HG02763 (cell line): ENCODE measurements around the gene CPLANE1.
"Not testable (repeated sequence)": the region's sequence is repeated elsewhere in the genome, so short reads cannot be mapped to it uniquely, and the experiment has no call there.

Source experiments
- ATAC-seq: cut with Tn5 transposase; IDR thresholded peaks from one replicate; pipeline ENCODE4 v1.9.1; 2021; ENCODE audit warnings: mild to moderate bottlenecking, moderate library complexity; ENCODE audit not compliant: unreplicated experiment

The CPLANE1 gene

DNA sequence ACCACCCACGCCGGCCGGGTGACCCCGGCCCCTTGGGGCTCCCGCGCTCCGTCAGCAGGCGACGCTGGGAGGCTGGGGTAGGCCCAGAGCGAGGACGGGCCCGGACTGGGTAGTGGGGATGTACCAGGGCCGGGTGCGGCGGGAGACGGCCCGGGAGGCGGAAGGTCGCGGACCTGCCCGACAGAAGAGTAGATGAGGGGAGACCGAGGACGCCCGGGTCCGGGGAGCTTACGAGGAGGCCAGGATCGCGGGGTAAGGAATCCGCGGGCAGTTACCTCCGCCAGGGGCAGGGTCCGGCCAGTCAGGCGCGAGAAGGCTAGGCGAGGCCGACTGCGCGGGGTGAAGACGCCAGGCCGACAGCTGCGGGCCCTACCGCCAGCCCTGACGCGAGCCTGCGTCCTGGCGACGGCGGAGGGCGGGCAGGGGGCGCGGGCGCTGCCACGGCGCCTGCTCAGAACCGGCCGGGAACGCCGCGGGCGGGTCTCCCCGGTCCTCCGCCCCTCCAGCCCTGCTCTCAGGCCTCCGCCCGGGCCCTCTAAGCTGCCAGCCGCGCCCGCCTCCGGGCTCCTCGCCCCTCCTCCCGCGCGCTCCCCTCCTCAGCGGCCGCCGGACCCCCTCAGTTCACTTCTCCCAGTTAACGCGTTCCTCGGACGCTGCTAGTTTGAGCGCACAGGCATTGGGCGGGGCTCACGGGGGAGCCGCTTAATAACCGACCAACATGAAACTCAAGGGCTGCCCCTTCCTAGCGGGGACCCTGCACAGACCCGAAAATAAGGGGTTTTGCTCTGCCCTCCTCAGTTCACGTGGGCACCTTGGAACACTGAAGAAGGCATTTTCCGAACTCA lies at the start of gene CPLANE1:
Gene CPLANE1, minus strand, starts transcription at position 407 of the 845 bp plus-strand sequence. CDS start 1,678 bp downstream, outside the sequence.
- ATAC-seq = peak; percentile 88

DNA sequence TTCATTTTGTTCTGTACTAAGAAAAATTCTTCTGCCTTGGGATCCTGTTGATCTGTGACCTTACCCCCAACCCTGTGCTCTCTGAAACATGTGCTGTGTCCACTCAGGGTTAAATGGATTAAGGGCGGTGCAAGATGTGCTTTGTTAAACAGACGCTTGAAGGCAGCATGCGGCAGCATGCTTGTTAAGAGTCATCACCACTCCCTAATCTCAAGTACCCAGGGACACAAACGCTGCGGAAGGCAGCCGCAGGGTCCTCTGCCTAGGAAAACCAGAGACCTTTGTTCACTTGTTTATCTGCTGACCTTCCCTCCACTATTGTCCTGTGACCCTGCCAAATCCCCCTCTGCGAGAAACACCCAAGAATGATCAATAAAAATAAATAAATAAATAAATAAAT lies 47.1 kb upstream of the CPLANE1 start:
- ATAC-seq = not testable (repeated sequence)

- ATAC-seq = no peak
Observed at GRCh38 chr5:37283214-37283820, 34.1 kb upstream of the CPLANE1 start.

DNA sequence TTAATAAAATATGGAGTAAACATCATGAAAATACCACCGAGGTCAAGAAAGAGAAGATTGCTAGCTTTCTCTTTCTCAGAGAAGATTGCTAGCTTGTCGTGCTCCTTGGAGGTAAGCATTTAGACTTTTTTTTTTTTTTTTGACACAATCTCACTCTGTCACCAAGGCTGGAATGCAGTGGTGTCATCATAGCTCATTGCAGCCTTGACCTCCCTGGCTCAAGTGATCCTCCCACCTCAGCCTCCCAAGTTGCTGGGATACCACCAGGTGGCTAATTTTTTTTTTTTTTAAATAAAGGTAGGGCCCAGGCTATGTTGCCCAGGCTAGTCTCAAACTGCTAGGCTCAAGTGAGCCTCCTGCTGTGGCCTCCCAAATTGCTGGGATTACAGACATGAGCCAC lies 26.3 kb upstream of the CPLANE1 start:
- ATAC-seq = no peak

GRCh38 chr5:37272511-37272910 lies 23.3 kb upstream of the CPLANE1 start:
- no peak for ATAC-seq

DNA sequence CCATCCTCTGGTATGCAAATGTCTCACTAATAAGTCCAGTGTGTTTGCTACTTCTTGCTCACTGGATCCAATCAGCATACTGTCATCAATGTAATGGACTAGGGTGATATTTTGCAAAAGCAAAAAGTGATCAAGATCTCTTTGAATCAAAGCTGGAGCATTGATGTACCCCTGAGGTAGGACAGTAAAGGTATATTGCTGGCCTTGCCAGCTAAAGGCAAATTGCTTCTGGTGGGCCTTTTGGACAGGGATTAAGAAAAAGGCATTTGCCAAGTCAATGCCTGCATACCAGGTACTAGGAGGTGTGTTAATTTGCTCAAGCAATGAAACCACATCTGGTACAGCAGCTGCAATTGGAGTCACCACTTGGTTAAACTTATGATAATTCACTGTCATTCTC lies 18.9 kb upstream of the CPLANE1 start:
- ATAC-seq = not testable (repeated sequence)

GRCh38 chr5:37255774-37256358 lies 6.7 kb upstream of the CPLANE1 start:
- no peak for ATAC-seq

DNA sequence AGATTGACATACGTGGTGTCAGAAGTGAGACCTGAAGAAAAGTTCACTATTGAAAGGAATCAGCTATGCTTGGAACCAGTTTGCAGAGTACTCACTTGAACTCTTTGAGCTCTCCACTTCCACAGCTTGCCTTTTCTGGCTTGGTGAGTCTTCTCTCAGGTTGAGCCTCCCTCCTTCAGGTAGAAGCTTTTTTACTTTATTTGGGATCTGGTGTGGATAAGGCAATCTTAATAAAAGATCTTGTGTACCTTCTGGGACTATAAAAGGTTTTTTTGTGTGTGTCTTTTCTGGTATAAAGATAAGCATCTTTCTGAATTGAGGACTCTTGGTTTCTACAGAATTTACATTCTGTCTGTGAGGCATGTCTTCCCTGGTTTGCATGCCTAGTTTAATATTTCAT lies 5.4 kb upstream of the CPLANE1 start:
- ATAC-seq = no peak

DNA sequence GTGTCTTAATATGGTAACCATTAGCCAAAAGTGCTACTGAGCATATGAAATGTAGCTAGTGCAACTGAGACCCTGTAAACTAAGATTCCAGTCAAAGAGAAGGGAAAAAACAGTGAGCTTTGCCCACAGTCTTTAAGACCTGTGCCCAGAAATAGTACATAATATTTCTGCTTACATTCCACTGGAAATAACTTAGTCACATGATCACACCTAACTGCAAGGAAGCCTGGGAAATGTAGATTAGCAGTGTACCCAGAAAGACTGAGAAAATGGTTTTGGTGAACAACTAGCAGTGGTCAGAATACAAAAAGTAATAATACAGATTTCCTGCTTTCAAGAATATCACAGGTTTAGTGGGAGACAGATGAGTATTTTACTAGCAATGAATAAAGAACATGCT lies 2.5 kb upstream of the CPLANE1 start:
- no peak for ATAC-seq

GRCh38 chr5:37249815-37250164 lies 614 bp upstream of the CPLANE1 start:
- no peak for ATAC-seq

- no peak for ATAC-seq
Observed at GRCh38 chr5:37248421-37248969, 681 bp downstream of the CPLANE1 start.

GRCh38 chr5:37247496-37247895 lies 1.7 kb downstream of the CPLANE1 start:
- no peak for ATAC-seq

DNA sequence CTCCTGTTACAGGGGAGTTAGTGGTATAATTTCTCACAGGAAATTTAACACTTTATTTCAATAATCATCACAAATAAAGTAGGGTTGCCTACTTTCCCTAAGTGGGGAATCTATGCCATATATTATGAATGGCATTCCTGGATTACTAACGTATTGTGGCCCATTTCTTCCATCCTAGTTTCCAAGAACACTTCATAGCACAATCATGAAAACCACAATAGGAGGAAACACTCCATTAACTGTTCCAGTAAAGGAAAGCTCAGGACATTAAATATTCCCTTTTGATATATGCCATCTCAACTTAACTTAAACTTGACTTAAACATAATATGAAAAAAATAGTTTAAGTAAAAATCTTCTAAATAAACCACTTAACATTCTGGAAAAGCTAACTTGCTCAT lies 2.1 kb downstream of the CPLANE1 start:
- no peak for ATAC-seq

DNA sequence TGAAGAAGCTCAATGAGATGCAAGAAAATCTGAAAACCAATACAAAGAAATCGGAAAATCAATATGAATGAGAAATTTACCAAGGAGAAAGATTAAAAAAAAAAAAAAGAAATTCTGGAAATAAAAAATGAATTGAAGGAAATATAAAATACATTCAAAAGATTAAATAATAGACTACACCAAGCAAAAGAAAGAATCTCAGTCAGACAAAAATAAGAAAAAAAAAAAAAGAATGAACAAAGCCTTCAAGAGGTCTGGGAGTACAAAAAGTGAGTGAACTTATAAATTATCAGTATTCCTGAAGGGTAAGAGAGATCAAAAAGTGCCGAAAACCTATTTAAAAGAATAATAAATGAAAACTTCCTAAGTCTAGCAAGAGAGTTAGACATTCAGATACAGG lies 14.9 kb downstream of the CPLANE1 start:
- no peak for ATAC-seq

DNA sequence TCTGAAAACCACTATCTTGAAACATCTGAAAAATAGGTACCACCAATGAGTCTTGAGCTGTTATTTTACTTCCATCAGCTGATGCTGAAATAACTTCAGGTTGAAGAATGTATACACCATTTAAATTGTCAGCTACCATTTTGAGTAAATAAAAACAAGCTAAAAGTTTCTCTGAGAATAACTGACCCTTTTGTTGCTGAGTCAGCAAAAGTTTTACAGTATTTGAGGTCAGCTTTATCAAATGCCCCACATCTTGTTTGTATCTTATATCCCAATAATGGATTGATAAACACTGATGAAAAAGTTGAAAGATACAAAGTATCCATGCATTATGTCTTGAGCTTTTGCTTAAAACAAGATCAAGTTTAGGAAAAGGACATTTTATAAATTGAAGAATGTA lies 22.8 kb downstream of the CPLANE1 start:
- no peak for ATAC-seq

DNA sequence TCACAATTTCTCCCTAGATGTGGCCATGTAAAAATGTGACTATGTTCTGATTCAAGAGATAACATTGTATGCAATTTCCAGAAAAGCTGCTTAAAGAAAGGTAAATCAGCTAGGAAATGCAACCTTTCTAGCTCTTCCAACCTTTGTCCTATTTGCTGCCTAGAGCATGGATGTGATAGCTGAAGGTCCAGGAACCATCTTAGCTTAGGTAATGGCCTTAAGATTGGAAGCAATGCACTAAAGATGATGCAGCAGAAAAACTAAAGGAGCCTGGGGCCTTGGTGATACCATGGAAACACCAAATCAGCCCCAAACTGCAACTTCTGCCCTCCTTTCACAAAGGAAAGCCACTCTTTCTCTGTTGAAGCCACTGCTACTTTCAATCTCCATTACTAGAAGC lies 27.0 kb downstream of the CPLANE1 start:
- ATAC-seq = no peak

DNA sequence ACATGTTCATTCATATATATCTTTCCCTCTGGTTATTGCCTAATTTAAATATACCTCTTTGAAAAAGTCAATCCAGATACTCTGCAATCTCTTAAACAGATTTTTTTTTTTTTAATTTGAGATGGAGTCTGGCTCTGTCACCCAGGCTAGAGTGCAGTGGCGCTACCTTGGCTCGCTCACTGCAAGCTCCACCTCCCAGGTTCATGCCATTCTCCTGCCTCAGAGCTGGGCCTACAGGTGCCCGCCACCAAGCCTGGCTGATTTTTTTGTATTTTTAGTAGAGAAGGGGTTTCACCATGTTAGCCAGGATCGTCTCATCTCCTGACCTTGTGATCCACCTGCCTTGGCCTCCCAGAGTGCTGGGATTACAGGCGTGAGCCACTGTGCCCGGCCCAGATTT lies 28.8 kb downstream of the CPLANE1 start:
- not testable (repeated sequence) for ATAC-seq

DNA sequence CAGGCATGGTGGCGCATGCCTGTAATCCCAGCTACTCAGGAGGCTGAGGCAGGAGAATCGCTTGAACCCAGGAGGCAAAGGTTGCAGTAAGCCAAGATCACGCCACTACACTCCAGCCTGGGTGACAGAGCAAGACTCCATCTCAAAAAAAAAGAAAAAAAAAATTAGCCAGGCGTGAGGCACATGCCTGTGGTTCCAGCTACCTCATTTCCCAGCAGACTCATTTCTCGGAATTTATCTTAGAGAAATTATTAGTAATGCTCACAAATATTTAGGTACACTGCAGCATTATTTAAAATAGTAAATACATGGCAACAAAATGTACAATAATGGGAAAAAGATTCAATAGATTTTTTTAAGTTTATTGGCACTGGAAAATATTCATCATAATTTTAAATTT lies 29.8 kb downstream of the CPLANE1 start:
- not testable (repeated sequence) for ATAC-seq

DNA sequence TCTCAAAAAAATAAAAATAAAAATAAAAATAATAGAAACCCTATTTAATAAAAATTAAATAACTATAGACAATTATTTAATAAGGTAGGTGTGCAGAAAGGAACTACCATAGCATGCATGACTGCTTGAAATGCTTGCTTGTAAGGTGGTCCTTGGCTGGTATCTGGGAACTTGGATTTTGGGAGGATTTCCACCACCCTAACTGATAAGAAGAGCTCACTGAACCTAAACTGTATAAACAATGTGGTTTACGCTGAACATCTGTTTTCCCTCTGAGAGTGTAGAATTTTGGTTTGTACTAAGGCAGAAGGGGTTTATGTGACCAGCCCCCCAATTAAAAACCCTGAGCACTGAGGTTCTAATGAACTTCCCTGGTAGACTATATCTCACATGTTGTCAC lies 31.2 kb downstream of the CPLANE1 start:
- no peak for ATAC-seq

DNA sequence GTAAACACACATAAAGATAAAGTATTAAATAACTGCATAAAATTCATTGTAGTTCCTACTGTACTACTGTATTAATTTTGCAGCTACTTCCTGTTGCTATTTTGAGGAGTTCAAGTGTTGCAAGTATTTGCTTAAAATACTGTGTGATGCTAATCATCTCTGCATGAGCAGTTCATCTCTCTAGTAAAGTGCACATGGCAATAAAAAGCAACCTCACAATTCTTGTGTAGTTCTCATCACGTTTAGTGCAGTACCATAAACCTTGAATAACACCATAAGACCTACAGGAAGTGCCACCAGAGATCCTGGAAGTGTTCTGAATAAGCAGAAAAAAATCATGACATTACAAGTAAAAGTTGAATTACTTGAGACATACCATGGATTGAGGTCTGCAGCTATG lies 34.6 kb downstream of the CPLANE1 start:
- no peak for ATAC-seq

- ATAC-seq = no peak
Observed at GRCh38 chr5:37212096-37212495, 37.1 kb downstream of the CPLANE1 start.

DNA sequence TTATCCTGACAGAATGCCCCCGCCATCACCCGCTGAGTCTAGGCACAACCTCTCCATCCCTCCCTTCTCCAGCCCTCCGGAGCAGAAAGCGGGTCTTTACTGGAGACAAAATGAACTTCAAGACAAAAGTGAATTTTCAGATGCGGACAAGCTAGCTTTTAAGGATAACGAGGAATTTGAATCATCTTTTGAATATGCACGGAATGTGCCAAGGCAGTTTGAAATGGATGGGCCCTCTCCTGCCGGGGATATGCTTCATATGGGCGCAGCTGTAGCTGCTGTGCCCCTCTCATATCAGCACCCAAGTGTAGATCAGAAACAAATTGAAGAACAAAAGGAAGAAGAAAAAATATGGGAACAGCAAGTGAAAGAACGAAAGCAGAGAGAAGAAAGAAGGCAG lies 37.5 kb downstream of the CPLANE1 start:
- ATAC-seq = no peak
